ENCODE measurements around the gene REN. TPM values are rescaled to one million over a fixed set of nuclear protein-coding genes. Genes with fewer than 3 reads are reported as not detected.

The REN gene
- total RNA-seq, 1 experiment from 2014 or later = 15.6 TPM

DNA sequence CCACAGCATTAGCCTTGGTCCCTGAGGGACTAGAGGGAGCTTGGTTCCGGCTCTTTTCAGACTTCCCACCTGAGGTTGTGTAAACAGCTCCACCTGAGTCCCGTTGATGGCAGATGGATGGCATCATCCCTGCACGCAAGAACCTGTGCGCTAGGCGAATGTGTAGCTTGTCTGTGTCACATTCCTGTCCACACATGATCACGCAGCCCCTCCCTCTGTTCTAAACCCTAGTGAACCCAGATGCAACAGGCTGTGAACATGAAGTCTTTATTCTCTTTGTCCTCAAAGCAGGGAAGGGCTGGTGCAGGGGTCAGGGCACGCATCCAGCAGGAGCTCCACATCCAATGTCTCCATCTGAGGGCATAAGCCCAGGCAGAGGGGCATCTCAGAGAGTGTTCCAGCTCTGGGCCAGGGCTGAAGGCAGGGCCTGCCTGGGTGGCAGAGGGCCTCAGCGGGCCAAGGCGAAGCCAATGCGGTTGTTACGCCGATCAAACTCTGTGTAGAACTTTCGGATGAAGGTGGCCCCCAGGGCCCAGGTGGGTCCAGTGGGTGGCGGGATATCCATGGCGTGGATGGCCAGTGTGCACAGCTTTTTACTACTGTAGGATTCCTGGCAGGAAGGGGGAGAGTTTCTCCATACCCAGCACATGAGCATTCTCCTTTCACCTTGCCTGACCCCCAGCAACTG lies 11.4 kb downstream of the REN start:
- no peak for DNase-seq (ENCODE audit: low spot score)

DNA sequence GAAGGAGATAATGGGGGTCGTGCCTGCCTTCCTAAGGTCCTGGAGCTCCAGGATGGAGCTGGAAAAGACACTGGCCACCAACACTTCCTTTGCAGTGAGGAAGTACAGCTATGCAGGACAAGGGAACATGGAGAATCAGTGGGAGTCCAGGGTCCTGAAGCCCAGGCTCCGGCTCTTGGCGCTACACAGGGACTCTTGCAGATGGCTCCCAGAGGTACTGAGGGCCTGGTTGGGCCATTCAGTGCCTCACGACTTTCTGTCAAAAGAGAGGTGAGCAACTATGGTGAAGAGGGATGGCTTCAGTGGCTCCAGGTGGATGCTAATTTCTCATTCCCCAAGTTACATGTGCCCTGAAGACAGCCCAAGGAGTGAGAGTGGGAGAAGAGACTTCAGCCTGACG lies 12.5 kb downstream of the REN start:
- no peak for DNase-seq (ENCODE audit: low spot score)

DNA sequence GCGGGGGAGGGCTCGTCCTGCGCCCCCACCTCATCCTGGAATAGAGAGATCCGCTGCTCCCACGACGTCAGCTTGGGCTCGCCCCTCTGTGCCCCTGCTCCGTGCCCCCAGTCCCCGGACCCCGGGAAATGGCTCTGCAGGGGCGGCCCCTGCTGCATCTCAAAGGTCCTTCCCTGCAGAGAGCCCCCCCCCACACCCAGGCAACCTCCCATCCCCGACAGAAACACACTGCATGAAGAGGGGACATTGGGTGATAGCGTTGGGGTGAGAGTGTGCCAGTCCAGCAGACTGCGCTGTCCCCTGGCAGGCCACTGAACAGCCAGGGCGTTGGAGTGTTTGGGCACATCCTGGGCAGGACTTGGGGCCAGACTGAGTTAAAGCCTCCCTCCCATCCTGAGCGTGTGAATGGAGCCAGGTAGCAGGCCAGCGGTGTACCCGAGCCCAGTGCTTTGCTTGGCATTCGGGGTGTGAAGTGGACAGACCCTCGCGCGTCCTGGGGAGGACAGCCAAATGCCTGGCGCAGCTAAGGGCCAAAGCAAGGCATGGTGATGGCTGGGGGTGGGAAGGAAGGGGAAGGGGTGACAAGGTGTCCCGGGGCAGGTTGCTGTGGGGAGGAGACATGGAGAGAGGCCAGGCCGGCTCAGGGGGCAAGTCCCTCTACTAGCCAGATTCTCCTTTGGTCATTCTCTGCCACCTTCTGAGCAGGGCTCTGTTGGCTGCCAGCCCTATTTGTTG lies 13.7 kb downstream of the REN start:
- no peak for DNase-seq (ENCODE audit: low spot score)

DNA sequence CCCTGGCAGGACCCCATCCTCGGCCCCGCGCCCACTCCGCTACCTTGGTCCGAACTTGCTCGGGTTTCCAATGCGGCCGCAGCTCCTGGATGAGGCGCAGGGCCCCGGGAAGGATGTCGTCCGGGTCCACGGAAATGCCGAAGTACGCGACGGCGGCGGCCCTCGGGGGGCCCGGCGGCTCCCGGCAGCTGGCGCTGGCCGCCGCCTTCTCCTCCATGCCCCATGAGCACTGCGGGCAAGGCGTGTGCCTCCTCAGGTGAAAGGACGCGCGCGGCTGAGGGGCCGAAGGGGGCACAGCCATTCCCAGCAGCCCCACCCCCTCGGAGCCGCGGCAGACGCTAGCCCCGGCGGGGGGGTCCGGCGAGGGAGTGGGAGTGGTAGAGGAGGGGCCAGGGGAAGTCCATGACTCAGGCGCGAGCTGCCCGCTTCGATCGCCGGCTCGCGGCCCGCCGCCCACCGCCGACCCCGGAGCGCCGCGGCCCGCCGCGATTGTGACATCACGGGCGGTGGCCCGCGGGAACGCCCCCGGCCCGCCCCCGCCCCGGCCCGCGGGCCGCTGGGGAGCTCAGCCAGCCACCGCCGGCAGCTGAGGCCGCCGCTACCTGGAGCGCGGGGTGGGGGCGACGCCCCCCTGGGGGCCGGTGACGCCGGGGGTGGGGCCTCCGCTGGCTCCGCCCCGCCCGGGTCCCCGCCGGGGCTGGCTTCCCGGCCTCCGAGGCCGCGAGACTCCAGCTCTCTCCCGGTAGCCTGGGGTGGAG lies 14.4 kb downstream of the REN start, which contains the start of gene ETNK2:
ETNK2 (minus strand) TSS at position 493 of the 758 bp plus-strand sequence; CDS start at position 301, 192 bp downstream.
- no peak for DNase-seq (ENCODE audit: low spot score)

DNA sequence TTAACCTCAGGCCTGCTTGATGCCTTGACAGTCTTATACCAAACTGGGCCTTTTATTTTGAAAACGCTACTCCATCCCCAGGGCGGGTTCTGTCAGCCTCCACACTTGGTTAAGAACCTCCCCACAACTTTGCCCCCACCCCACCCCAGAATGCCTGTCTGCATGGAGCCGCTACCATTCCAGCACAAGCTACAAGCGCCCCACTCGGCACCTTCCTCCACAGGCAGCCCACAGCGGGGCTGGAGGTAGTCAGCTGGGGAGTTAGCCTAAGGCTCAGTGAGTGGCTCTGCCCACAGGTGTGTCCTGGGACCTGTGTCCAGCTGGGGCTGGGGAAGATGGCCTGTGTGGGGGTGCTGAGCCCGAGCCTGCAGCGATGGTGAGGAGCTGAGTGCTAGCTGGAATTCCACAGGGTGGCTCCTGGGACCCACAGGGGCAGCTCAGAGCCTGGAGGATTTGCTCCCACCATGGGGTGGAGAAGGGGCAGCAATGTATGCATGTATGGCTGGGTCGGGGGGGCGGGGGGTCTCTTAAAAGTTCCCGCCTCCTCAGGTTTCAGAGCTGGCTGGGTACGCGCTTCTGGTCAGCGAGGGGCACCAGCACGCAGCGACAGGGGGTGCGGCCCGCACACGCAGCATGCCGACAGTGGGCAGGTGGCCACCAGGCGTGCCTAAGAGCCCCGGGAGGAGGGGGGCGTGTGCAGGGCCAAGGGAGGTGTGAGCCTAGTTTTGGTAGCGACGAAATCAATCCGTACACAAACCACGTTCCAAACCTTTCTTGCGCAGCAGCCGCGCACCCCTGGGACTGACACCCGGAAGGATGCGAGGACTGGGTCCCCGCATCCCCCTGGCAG lies 15.2 kb downstream of the REN start:
- DNase-seq (ENCODE audit: low spot score) = no peak

DNA sequence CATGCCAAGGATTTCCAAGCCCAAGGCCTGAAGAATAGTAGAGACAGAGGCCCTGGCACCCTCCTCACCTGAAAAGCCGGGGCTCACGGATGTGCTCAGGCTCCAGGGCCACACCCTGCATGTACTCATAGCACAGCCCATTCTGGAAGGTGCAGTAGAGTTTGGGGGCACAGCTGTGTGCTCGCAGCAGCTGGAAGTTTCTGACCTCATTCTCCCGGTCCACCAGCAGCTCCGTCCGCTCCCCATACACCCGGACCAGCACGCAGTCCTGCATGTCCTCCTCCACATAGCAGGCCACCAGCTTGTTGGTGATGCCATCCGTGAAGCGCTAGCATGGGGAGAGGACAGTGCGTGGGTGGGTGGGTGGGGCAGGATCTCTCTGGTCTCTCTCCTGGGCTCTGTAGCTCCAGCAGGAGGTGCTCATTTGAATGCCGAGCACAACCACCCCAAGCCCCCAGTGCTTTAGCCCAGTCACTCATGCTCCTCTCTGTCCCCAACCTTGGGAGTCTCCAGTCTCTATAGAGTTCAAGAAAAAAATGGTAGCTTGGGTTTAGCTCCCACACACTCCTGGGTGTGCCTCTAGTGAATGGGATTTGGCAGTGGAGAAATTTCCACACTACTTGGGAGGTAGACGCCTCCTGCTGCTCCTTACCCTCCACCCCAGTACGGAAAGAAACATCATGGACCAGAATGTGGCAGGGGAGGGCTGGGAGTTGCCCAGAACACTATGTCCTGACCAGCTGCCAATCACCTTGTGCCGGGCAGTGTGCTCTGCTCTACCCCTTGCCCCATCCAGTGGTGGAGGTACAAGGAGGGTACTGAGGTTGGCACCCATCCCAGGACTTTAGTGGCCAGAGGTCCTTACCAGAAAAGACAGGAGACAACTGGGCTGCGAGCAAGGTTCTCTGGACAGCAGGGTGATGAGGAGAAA lies 16.2 kb downstream of the REN start:
- DNase-seq (ENCODE audit: low spot score) = no peak

DNA sequence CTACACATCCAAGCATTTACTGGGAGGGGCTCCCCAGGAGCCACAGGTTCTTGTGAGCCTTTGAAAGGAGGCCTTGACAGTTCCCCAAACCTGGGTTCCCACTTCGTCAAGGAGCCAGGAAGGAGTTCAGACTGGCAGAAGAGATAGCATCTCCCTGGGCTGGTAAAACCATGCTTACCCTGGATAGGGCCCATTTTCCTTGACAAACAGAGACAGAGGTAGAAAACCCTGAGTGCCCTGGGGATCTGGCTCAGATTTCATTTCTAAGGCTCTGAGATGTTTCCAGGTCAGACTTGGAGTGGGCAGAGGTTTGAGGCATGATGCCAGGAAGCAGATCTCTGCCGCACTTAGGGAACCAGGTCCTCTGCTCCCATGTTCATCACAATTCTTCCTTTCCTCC lies 17.0 kb downstream of the REN start:
- no peak for DNase-seq (ENCODE audit: low spot score)

DNA sequence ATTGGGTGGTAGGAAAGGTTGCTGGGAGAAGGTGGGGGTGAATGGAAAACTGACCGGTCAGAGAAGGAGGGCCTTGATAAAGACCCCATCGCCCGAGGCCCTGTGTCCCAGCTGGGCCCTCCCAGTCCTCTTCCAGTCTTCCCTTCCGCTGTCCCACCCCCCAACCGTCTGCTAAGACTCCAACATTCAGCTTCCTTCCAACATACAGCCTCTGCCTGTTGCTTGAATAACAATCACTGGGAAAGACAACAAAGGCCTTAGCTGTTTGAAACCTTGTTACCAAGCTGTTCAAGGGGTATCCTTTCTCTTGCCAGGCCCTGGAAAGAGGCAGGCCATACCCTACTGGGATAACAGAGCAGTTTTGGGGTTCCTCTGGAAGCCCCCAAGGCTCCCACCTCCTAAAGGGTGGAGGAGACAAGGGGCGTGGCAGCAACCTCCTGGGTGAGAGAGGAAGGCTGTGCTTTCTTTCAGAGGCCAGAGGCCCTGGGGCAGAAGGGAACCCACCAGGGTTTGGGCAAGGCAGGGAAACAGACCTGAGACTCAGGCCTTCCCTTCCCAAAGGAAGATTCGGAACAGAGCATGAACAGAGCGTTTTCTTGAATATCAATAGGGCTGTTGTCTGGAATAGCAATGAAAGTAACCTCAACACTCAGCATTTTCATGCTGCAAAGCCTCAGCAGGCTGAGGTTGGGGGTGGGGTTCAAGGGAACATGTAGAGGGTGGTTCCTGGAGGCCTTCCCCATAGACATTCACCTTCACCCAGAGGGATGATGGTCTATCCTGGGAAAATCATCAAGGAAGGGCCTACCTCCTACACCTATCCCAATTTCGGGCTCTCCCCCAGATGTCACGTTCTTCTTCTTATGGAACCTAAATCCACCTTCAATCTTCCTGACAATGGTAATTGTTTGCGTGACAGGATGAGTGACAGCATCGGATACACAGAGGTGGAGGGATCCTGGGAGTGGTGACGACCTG lies 18.4 kb downstream of the REN start:
- no peak for DNase-seq (ENCODE audit: low spot score)

DNA sequence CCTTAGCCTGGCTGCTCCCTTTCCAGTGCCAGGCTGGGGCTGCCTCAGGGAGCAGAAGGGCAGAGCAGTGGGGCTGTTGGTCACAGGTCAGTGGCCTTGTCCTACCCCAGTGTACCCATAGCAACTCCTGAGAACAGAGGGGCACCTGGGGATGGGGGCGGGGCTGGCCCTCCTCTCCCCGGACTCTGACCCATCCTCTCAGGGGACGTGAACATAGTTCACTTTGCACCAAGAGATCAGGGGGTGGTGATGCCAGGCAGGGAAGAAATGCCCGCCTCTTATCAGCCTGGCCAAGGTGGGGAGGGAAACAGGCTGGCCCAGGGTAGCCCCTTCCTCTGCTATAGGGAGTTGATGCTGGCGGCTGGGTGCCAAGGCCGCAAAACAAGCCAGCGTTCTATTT lies 19.2 kb downstream of the REN start:
- no peak for DNase-seq (ENCODE audit: low spot score)

DNA sequence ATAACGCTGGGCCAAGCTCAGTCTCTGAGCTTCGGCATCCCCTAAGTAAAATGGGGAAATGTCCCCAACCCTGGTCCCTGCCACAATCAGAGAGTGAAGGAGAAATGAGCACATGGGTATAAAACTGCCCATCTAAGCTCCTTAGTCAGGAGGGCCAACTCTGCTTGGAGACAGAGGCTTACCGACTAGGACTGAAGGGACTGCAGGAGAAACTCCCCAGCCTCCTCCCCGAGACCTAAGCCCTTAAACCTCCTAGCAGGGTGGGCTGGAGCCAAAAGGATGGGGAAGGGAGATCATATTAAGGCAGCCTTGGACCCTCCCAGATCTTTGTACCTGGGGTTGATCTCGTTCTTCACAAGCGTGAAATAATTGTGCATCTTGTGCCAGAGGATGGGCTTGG lies 19.8 kb downstream of the REN start:
- no peak for DNase-seq (ENCODE audit: low spot score)

DNA sequence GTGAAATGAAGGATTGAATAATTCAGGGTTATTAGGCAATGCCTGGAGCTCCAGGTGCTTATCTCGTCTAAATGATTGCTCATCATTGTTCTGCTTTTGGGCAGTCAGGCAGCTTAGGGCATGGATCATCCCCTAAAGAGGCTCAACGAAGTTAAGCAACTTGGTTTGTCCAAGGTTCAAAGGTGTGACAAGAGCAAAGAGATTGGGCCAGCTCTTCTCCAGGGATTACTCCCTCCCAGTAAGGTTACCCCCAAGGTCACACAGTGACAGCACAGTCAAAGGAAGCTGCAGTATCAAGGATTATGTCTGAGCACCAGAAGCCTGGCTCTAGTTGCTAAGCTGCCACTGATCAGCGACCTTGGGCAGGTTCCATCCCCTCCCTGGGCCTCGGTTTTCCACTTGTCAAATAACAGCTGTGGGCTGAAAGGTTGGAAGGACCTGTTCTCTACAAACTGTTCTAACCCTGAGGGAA lies 21.1 kb downstream of the REN start:
- no peak for DNase-seq (ENCODE audit: low spot score)

DNA sequence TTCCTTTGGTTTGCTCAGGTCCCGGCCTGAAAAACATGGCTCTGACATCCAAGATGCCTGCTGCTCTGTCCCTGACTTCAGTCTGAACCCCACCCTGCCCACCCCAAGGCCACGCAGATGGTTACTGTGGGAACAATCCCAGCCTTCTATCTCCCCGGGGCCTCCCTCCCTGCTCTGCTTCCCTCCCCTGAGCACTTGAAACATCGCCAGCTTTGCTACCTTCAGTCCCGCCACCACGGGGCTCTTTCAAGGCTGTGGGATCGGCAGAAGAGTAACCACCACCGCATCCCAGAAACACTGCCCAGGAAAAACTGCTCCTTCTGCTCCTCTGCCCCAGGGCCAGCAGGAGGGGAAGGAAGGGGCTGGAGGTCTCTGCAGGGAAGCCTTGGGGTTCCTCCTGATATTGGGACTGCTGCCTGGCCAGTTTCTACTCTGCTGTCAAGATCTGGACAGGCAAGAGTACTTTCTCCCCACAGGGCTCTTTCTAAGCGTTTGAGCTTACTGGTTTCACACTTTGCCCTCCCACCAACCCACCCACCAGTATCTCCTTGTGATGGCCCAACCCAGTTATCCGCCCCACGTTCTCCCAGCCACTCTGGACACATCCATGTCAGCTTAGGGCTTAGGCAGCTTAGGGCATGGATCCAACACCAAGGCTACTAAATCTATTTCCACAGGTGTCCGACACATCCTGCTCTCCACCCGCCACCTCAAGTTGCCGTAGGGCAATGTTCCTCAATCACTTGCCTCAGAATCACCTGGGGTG lies 22.7 kb downstream of the REN start:
- no peak for DNase-seq (ENCODE audit: low spot score)

DNA sequence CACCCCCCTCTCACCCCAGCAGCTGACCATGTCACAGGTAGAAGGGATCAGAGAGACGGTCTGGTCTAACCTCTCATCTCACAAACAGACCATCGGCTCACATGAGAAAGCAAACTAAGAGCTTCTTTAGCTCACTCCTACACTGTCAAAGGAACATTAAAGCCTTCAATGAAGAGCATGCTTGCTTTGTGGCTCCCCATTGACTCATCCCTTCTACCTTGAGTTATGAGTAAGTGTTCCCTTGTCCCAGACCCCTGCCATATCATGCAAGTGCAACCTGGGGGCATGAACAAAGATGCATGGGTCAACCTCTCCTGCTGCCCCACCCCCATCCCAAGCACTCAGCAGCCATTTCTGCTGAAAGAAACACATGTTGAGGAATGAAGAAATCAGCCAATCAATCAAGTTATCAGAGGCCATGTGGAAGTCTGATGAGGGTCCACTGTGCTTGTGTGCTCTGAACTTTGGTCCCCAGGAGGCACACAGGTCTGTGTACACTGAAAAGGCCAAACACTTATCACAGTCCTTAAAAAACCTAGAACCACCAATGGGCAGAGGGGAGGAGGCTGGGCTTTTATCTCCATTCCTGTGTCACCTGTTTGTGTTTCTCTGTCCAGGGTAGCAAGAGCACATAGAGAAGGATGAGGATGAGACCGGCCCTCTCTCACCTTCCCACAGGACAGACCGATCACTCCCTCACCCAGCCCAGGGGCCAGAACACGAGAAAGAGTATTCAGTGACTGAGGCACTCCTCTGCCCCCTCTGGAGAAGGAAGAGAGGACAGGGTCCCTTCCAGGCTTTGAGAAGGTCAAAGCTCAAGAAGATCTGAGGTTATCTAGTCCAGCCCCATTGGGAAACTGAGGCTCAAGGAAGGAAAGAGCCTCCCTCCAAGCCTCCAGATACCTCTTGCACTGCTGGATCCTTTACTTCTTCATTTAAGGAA lies 23.8 kb downstream of the REN start:
- DNase-seq (ENCODE audit: low spot score) = no peak

DNA sequence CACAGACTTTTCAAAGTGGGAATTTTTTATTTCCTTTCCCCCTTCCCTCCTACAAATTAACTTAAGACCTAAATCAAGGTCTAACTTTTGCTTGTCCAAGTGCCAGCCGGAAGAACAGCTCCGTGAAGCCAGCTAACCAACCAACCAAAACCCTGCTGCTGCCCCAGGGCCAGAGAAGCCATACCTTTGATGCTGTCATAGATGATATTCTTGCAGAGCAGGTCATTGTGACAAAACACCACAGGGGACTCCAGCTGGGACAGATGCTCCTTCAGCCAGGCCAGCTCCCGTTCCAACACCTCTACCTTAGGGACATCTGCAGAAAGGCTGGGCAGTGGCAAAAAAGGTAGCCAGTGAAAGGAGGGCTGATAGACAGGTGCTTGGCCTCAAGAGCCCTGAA lies 25.0 kb downstream of the REN start:
- no peak for DNase-seq (ENCODE audit: low spot score)

DNA sequence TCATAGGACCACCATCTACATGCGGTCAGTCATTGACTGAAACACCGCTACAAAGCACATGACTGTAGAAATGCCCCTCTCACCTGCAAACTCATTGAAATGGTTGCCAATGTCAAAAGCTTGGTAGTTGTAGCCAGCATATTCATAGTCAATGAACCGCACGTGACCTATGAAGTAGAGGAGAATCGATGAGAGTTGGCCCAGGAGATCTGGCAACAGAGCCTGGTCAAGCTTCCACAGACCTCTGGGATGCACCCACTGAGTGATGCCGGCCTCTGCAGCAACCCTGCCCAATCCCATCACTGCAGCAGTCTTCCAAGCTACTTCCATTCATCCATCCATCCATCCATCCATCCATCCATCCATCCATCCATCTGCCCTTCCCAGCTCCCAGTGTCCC lies 26.2 kb downstream of the REN start:
- DNase-seq (ENCODE audit: low spot score) = no peak

DNA sequence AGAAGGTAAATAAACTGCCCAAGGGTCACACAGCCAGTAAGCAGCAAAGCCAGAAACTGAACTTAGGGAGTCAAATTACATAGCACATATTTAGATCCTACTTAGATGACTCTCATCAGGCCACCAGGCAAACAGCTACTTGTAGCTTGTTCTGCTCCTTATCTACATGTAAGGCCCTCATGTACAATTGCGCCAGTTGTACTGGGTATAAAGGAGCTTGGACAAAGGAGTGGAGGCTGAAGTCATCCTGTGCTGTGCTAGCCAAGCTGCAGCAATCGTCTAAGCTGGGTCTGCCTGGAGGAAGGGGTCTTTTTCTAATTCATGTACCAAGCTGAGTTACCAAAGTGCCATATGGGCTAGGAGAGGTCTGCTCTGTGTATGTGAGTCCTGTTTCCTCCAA lies 27.0 kb downstream of the REN start:
- DNase-seq (ENCODE audit: low spot score) = no peak

DNA sequence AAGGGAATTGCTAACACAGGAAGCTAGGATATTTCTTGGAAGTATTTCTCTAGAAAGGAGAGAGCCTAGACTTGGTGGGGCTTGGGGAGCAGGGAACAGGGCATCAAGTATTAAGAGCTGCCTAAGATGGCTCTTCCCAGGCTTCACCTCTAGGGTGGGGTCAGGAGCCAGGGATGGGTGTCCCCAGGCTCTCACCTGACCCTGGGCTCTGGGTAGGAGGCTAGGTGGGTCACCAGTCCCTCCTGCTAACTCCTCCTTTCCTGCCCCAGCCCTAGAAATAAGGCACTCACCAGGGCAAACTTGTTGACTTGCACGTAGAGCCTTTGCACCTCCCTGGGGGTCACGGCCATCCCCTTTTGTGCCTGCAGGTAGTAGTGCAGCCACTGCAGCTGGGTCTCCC lies 29.3 kb downstream of the REN start:
- DNase-seq (ENCODE audit: low spot score) = no peak

All from HT-29 (cell line).